ENCODE results near the gene CERKL.

The CERKL gene

GRCh38 chr2:181575024-181575649 lies 81.8 kb downstream of the CERKL start:
- no peak overlapping the region for H2AFZ ChIP-seq (ENCODE audit: low read length)

DNA sequence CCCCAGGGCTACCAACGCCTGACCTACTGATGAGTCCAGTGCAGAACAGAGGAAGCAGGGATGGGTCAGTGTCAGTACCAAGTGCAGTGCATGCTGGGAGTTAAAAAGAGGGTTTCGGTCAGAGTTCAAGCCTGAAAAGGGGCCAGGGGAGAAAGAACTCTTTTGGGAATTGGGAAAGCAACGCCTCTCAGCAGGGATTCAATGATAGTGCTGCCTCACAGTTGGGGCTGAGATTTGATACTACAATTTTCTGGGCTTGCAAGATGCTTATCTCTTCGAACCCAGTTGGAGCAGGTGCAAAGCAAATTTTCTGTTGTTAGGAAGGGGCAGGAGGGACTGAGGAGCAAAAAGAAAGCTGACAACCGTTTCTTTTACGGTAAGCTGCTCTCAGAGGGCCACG lies 82.6 kb downstream of the CERKL start:
- no peak overlapping the region for H3K4me2 ChIP-seq (ENCODE audit: low read length)
- TF ChIP-seq, protein P1, sequence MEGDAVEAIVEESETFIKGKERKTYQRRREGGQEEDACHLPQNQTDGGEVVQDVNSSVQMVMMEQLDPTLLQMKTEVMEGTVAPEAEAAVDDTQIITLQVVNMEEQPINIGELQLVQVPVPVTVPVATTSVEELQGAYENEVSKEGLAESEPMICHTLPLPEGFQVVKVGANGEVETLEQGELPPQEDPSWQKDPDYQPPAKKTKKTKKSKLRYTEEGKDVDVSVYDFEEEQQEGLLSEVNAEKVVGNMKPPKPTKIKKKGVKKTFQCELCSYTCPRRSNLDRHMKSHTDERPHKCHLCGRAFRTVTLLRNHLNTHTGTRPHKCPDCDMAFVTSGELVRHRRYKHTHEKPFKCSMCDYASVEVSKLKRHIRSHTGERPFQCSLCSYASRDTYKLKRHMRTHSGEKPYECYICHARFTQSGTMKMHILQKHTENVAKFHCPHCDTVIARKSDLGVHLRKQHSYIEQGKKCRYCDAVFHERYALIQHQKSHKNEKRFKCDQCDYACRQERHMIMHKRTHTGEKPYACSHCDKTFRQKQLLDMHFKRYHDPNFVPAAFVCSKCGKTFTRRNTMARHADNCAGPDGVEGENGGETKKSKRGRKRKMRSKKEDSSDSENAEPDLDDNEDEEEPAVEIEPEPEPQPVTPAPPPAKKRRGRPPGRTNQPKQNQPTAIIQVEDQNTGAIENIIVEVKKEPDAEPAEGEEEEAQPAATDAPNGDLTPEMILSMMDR (IDR thresholded peaks at IDR 0.05; ENCODE audit: low read length) = no peak
- no peak overlapping the region for H2AFZ ChIP-seq (ENCODE audit: low read length)
- no peaks in the 10 kb centered on the region for H3K4me1 ChIP-seq (ENCODE audit: insufficient read depth, low read length, severe bottlenecking)
- no peaks in the 10 kb centered on the region for H3K36me3 ChIP-seq (ENCODE audit: insufficient read depth, low read length)
- H3K9me2 ChIP-seq (ENCODE audit: low read depth, low read length) = no peaks in the 10 kb centered on the region
- H3K27me3 ChIP-seq (ENCODE audit: insufficient read depth, low read length) = no peaks in the 10 kb centered on the region
- H3K27ac ChIP-seq (ENCODE audit: low read depth, low read length, poor library complexity, severe bottlenecking) = no peak overlapping the region
- H4K20me1 ChIP-seq (ENCODE audit: insufficient read depth, low read length) = no peaks in the 10 kb centered on the region
- no peak overlapping the region for H3K9ac ChIP-seq (ENCODE audit: low read length)
- no peaks in the 10 kb centered on the region for H3K79me2 ChIP-seq (ENCODE audit: insufficient read depth, low read length)
- no peaks in the 10 kb centered on the region for H3F3A ChIP-seq (ENCODE audit: insufficient read depth, low read length)
- no peak overlapping the region for H3K4me3 ChIP-seq (ENCODE audit: low read depth, low read length, poor library complexity, severe bottlenecking)
- H3K9me3 ChIP-seq (ENCODE audit: low read length) = no peaks in the 10 kb centered on the region

More at GRCh38 chr2:181575024-181575649, 81.8 kb downstream of the CERKL start:
- Histone ChIP-seq H3K27ac (ENCODE audit: low read depth, low read length, poor library complexity, severe bottlenecking) (no peak overlapping the region), H3K9ac (ENCODE audit: low read length) (no peak overlapping the region), H3K9me3 (ENCODE audit: low read length) (no peaks in the 10 kb centered on the region), H3K27me3 (ENCODE audit: insufficient read depth, low read length) (no peaks in the 10 kb centered on the region), H3K9me2 (ENCODE audit: low read depth, low read length) (no peaks in the 10 kb centered on the region), H3K4me1 (ENCODE audit: insufficient read depth, low read length, severe bottlenecking) (no peaks in the 10 kb centered on the region), H3K36me3 (ENCODE audit: insufficient read depth, low read length) (no peaks in the 10 kb centered on the region), H4K20me1 (ENCODE audit: insufficient read depth, low read length) (no peaks in the 10 kb centered on the region), H3K4me2 (ENCODE audit: low read length) (no peak overlapping the region), H3K4me3 (ENCODE audit: low read depth, low read length, poor library complexity, severe bottlenecking) (no peak overlapping the region), H3F3A (ENCODE audit: insufficient read depth, low read length) (no peaks in the 10 kb centered on the region), H3K79me2 (ENCODE audit: insufficient read depth, low read length) (no peaks in the 10 kb centered on the region)
- no peak for TF ChIP-seq EZH2 (IDR thresholded peaks at IDR 0.05; ENCODE audit: borderline replicate concordance, low read length)
- TF ChIP-seq, protein P1 (IDR thresholded peaks at IDR 0.05; ENCODE audit: low read length) = no peak

DNA sequence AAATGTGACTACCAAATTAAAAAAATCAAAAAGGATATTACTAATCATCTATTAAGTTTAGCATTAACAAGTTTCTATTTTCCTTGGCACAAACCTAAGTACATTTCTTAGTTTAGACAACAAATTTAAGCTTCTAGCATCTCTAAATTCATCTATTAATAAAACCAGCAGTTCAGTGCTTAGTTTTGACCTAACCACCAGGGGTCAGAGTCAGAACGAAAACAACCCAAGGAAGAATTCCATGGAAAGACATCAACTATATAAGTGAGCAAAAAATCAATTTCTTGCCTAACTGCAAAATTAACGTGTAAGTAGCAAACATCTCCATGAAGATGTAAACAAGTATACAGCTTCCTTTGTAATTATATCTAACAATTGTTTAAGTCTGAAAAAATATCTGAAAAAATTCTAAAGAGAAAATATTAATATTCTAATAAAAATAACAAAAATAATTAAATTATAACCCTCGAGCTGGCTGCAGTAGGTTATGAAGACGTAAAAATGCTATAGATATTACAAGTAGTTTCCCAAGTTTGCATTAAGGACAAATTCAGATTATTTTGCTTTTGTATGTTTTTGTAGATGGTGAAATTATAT lies 83.7 kb downstream of the CERKL start:
- H3K4me3 ChIP-seq (ENCODE audit: low read depth, low read length, poor library complexity, severe bottlenecking) = no peak overlapping the region
- H3K4me1 ChIP-seq (ENCODE audit: insufficient read depth, low read length, severe bottlenecking) = no peaks in the 10 kb centered on the region
- H3K79me2 ChIP-seq (ENCODE audit: insufficient read depth, low read length) = no peaks in the 10 kb centered on the region
- TF ChIP-seq EZH2 (IDR thresholded peaks at IDR 0.05; ENCODE audit: borderline replicate concordance, low read length) = no peak
- TF ChIP-seq, protein P1 (IDR thresholded peaks at IDR 0.05; ENCODE audit: low read length) = no peak; the same call in 1 of the 2 replicates
- no peaks in the 10 kb centered on the region for H3K27me3 ChIP-seq (ENCODE audit: insufficient read depth, low read length)
- no peaks in the 10 kb centered on the region for H4K20me1 ChIP-seq (ENCODE audit: insufficient read depth, low read length)
- H3K9ac ChIP-seq (ENCODE audit: low read length) = no peak overlapping the region
- H3K4me2 ChIP-seq (ENCODE audit: low read length) = no peak overlapping the region
- H3F3A ChIP-seq (ENCODE audit: insufficient read depth, low read length) = no peaks in the 10 kb centered on the region
- H3K27ac ChIP-seq (ENCODE audit: low read depth, low read length, poor library complexity, severe bottlenecking) = no peak overlapping the region
- H2AFZ ChIP-seq (ENCODE audit: low read length) = no peak overlapping the region
- no peaks in the 10 kb centered on the region for H3K36me3 ChIP-seq (ENCODE audit: insufficient read depth, low read length)
- H3K9me3 ChIP-seq (ENCODE audit: low read length) = no peaks in the 10 kb centered on the region
- H3K9me2 ChIP-seq (ENCODE audit: low read depth, low read length) = no peaks in the 10 kb centered on the region

Measured in OCI-LY1 (cell line).